SKM-1 (cell line): ENCODE measurements around the gene ADH7.
"Not testable (repeated sequence)": the region's sequence is repeated elsewhere in the genome, so short reads cannot be mapped to it uniquely, and the experiment has no call there.

Experiments used
- DNase-seq: peaks from one replicate; lab custom pipeline; 2025; ENCODE audit not compliant: unreplicated experiment; lab: John Stamatoyannopoulos, UW

Gene ADH7

DNA sequence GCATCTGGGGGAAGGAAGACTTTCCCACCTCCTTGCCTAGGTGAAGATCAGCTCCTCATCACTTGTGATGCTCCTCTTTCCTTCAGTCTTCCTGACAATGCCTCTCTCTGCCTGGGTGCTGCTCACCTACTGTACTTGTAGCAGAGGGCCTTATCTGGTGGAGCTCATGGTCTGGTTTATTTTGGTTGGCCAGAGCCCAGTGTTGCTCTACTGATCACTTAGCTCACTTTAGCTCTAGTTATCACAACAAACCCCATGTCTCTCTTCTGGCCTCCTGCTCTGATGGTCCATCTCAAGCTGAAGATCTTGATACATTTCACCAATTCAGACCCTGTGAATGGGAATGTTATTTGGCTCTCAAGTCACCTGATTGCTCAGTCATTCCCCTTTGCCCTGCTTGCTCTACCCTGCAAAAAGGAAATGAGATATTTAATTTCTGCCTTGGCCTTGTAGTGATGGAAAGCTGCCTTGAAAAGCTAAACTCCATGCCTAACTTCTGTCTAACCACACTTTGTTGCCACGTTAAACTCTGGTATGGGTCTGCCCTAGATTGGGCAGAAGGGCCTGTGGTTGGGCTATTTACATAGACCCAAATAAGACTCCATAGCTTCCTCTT, 52.3 kb downstream of the ADH7 start:
- DNase-seq: no peak

GRCh38 chr4:99381588-99382175, 53.5 kb downstream of the ADH7 start:
- DNase-seq: no peak

DNA sequence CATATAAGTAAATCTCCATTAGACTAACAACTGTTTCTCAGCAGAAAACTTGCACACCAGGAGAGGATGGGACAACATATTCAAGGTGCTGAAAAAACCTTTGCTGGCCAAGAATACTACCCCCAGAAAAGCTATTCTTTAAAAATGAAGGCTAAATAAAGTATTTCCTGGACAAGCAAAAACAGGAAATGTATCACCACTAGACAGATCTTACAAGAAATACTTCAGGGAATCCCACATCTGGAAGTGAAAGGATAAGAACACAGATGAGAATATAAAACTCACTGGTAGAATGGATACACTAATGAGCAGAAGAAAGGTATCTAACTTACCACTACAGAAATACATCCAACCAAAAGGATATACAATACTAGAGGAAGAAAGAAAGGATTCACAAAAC, 55.6 kb downstream of the ADH7 start:
- no peak for DNase-seq

GRCh38 chr4:99378876-99379275, 56.3 kb downstream of the ADH7 start:
- no peak for DNase-seq

- DNase-seq: not testable (repeated sequence)
Observed at GRCh38 chr4:99377341-99377740, 57.8 kb downstream of the ADH7 start.

- not testable (repeated sequence) for DNase-seq
Observed at GRCh38 chr4:99372464-99372863, 62.7 kb downstream of the ADH7 start.

- not testable (repeated sequence) for DNase-seq
Observed at GRCh38 chr4:99367817-99368216, 67.3 kb downstream of the ADH7 start.

DNA sequence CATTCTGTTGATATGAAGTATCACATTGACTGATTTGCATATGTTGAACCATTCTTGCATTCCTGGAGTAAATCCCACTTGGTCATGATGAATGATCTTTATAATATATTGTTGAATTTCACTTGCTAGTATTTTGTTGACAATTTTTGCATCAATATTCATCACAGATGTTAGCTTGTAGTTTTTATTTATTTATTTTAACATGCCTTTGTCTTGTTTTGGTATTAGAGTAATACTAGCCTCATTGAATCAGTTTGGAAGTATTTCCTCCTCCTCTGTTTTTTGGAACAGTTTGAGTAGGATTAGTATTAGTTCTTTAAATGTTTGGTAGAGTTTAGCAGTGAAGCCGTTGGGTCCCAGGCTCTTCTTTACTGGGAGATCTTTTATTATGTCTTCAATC, 68.7 kb downstream of the ADH7 start:
- DNase-seq: no peak

DNA sequence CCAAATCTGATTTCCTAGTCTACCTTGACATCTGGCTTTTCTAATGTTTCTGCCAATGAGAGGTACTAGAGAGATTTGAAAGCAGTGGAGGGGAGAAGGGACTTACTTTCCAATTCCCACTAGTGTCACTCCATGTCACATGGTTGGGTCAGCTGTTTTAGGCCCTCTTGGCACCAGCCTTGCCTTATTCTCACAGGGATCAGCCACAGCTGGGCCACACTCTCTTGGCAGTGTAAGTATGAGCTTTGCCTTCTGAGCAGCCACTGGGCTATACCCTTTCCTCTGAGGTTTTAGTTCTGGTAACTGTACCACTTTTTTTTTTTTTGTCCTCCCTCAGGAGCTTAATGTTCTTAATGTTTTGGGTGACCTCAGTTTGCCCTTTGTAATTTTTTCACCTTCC, 72.4 kb downstream of the ADH7 start:
- no peak for DNase-seq
